ENCODE data around the gene MRPL22. TPM values are rescaled to one million over a fixed set of nuclear protein-coding genes. Genes with fewer than 3 reads are reported as not detected.

Gene MRPL22
- total RNA-seq, 1 donor from 2014 or later: 41.9 TPM

DNA sequence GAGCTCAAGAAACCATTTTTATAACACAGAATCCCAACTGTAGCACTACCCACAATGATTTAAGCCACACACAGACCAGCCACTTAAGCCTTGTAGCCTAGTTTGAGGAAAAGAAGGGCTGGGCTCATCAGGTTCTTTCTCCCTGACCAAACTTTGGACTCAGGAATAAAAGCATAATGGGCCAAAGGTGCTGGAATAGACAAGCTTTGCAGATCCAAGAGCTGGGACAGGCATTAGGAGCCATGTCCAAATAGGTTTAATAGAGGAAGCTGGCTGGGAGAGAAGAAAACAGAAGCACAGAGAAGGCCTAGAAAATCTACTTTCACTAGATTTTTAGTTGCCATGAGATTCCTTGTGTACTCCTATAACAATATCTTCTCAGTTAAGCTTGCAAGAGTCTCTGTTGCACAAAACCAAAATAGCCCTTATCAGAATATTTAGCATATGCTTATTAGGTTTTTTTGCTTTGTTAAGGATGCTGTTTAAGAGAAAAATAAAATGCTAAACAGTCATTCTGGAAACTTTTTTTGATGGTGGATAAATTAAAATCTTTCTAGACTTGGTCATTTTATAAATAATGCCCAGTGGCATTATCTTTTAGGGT is 44.2 kb upstream of the MRPL22 start:
- Mint-ChIP-seq H3K36me3 (ENCODE audit: low read depth) (peaks cover 89% of the 10 kb centered on the region), H3K4me3 (no peak overlapping the region), H3K9me3 (no peaks in the 10 kb centered on the region), H3K27ac (no peak overlapping the region), H3K27me3 (no peaks in the 10 kb centered on the region), H3K4me1 (no peaks in the 10 kb centered on the region)
- ATAC-seq (ENCODE audit: low read depth): no peak
- ChIA-PET CTCF (no interaction called here), POLR2A (no interaction called here)
- TF ChIP-seq, protein P1, sequence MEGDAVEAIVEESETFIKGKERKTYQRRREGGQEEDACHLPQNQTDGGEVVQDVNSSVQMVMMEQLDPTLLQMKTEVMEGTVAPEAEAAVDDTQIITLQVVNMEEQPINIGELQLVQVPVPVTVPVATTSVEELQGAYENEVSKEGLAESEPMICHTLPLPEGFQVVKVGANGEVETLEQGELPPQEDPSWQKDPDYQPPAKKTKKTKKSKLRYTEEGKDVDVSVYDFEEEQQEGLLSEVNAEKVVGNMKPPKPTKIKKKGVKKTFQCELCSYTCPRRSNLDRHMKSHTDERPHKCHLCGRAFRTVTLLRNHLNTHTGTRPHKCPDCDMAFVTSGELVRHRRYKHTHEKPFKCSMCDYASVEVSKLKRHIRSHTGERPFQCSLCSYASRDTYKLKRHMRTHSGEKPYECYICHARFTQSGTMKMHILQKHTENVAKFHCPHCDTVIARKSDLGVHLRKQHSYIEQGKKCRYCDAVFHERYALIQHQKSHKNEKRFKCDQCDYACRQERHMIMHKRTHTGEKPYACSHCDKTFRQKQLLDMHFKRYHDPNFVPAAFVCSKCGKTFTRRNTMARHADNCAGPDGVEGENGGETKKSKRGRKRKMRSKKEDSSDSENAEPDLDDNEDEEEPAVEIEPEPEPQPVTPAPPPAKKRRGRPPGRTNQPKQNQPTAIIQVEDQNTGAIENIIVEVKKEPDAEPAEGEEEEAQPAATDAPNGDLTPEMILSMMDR (IDR thresholded peaks at IDR 0.05): no peak
- intact Hi-C loops (cut with micrococcal nuclease): no loop called here
- DNase-seq: no peak

DNA sequence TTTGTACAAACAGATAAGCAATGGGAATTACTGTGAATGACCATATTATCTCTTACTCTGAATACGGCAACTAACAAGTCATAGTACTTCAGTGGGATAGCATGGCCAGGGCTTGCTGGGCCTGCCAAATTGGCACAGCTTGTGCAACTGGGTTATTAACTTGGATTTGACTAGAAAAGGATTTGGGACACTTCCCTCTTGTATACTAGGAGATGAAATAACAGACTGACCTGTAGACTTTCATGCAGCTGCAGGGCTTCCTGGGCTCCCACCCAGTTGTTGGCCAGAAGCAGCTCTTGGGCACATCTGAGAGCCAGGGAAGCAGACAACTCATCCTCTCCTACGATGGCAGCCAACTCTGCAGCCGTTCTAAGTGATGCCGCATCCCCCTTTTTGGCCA is 42.7 kb upstream of the MRPL22 start:
- Mint-ChIP-seq H3K4me3 (no peak overlapping the region), H3K4me1 (no peaks in the 10 kb centered on the region), H3K27me3 (no peaks in the 10 kb centered on the region), H3K9me3 (no peaks in the 10 kb centered on the region), H3K27ac (no peak overlapping the region), H3K36me3 (ENCODE audit: low read depth) (peaks cover 88% of the 10 kb centered on the region)
- TF ChIP-seq, protein P1 (IDR thresholded peaks at IDR 0.05): no peak
- no peak for DNase-seq
- POLR2A ChIA-PET: no interaction called here
- intact Hi-C loops (cut with micrococcal nuclease): no loop called here
- CTCF ChIA-PET: no interaction called here
- no peak for ATAC-seq (ENCODE audit: low read depth)

DNA sequence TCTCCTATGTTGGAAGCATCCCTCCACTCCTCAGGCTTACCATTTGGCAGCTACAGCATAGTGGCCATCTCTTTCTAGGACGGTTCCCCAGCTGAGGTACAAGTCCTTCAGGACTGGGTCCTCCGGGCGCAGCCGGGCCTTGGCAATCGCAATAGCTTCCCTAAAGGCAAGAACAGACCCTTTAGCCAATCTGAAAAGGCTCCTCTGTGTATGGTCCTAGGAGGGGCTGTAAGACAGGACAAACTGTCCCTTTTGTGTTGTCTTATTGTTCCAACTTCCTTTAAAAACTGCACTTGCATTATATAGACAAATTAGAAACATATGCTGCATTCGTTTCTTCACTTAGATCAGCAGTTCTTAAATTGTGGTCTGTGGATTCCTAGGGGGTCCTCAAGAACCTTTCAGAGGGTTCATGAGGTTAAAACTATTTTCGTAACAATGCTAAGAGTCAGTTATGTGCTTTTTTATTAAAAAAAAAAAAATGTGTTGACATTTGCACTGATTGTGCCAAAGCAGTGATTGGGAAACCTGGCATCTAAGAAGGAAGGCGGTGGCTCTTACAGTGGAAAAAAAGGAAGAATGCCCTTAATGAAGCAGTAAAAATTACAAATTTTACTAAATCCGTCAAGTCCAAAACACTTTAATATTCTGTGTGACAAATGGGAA is 41.6 kb upstream of the MRPL22 start:
- TF ChIP-seq, protein P1 (IDR thresholded peaks at IDR 0.05): no peak
- H3K36me3 Mint-ChIP-seq (ENCODE audit: low read depth): peaks cover 87% of the 10 kb centered on the region
- ChIA-PET POLR2A (no interaction called here), CTCF (no interaction called here)
- intact Hi-C loops (cut with micrococcal nuclease): no loop called here
- DNase-seq: no peak
- no peak overlapping the region for H3K27ac Mint-ChIP-seq
- H3K27me3 Mint-ChIP-seq: no peaks in the 10 kb centered on the region
- H3K4me3 Mint-ChIP-seq: no peak overlapping the region
- no peaks in the 10 kb centered on the region for H3K9me3 Mint-ChIP-seq
- no peaks in the 10 kb centered on the region for H3K4me1 Mint-ChIP-seq
- ATAC-seq (ENCODE audit: low read depth): no peak

DNA sequence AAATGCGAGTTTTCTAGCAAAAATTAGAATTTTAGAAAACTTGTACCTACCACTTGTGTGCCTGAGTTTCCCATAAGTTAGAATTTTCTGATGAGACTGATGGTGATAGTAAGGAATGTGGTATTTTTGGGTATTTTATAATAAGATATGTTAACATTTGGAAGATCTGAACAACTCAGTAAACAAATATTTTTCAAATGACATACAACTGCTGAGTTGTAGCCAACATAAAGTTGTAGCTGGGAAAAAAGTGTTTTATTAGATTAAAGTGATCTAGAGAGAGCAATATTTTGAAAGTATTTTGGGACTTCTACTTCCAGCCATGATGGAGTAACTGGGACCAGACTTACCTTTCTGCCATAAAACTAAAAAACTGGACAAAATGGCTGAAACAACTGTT is 40.8 kb upstream of the MRPL22 start:
- DNase-seq (no peak), ATAC-seq (ENCODE audit: low read depth) (no peak)
- Mint-ChIP-seq H3K36me3 (ENCODE audit: low read depth) (peaks cover 90% of the 10 kb centered on the region), H3K27ac (no peak overlapping the region), H3K27me3 (no peaks in the 10 kb centered on the region), H3K4me1 (no peaks in the 10 kb centered on the region), H3K9me3 (no peaks in the 10 kb centered on the region), H3K4me3 (no peak overlapping the region)
- TF ChIP-seq, protein P1 (IDR thresholded peaks at IDR 0.05): no peak
- ChIA-PET CTCF (no interaction called here), POLR2A (no interaction called here)
- intact Hi-C loops (cut with micrococcal nuclease): no loop called here

DNA sequence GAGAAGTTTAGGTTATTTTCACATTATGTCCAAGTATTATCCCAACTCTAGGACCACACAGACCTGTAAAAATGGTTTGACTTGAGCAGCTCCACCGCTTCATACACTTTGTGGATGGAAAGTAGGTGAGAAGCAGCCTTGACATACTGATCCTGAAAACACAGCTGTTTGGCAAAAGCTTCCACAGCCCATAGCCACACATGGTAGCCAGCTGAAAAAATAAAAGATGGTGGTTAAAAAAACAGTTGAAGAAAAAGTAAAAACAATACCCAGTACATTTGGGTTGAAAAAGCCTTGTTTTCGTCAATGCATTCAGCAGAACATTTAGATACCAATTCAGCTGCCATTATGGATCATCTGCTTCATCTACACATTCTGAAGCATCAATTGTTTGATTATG is 39.6 kb upstream of the MRPL22 start:
- H3K36me3 Mint-ChIP-seq (ENCODE audit: low read depth): peaks cover 87% of the 10 kb centered on the region
- POLR2A ChIA-PET: interaction anchor here (0.7 kb wide), 1 partner anchor 44 kb away, joined by 3 read pairs; no protein-coding TSS in a partner anchor
- DNase-seq: no peak
- H3K9me3 Mint-ChIP-seq: no peaks in the 10 kb centered on the region
- no peaks in the 10 kb centered on the region for H3K4me1 Mint-ChIP-seq
- ATAC-seq (ENCODE audit: low read depth): no peak
- CTCF ChIA-PET: no interaction called here
- H3K27ac Mint-ChIP-seq: no peak overlapping the region
- intact Hi-C loops (cut with micrococcal nuclease): no loop called here
- TF ChIP-seq, protein P1 (IDR thresholded peaks at IDR 0.05): no peak
- no peaks in the 10 kb centered on the region for H3K27me3 Mint-ChIP-seq
- H3K4me3 Mint-ChIP-seq: no peak overlapping the region
